H1 (cell line): ENCODE results near the gene MPLKIP. TPM values are rescaled to one million over a fixed set of nuclear protein-coding genes. Genes with fewer than 3 reads are reported as not detected.

ENCODE experiments used
- CTCF ChIA-PET: fragments of 300-600 bp; sonication (Branson Sonifier 250); formaldehyde crosslinking; loops from one replicate; lab custom pipeline; 2021; ENCODE audit not compliant: partially characterized antibody; lab: Charles Lee
- POLR2A ChIA-PET: fragments of 300-600 bp; sonication (Branson Sonifier 250); formaldehyde crosslinking; loops from one replicate; lab custom pipeline; 2021; ENCODE audit warnings: inconsistent platforms; ENCODE audit not compliant: partially characterized antibody; lab: Charles Lee
- DNase-seq, 2 experiments: peaks; one replicate each; pipeline versions ENCODE4 v3.0.0 to v3.0.0-alpha.2; 2010 to 2022; ENCODE audit warnings: low spot score in 2 of 2, low read depth in 1 of 2, mixed read lengths in 1 of 2
- FAIRE-seq: peaks from 2 replicates; lab custom pipeline; 2011; peaks lifted over from hg19 to GRCh38; lab: Jason Lieb, UNC
- H2AFZ ChIP-seq: 2 replicates; pipeline ENCODE4 v1.8.1; 2012; ENCODE audit warnings: low read length, inconsistent platforms
- H2AK5ac ChIP-seq: 2 replicates; pipeline ENCODE4 v1.6.1; 2013; ENCODE audit warnings: low read depth, low read length
- H2BK120ac ChIP-seq: replicated peaks from 2 replicates; pipeline ENCODE3; 2013; ENCODE audit warnings: low read depth, low read length, inconsistent platforms
- H2BK12ac ChIP-seq: 2 replicates; pipeline ENCODE4 v1.6.1; 2013; ENCODE audit warnings: low read depth, low read length
- H2BK15ac ChIP-seq: 2 replicates; pipeline ENCODE4 v1.6.1; 2013; ENCODE audit warnings: low read length
- H2BK20ac ChIP-seq: 2 replicates; pipeline ENCODE4 v1.6.1; 2013; ENCODE audit warnings: low read length
- H2BK5ac ChIP-seq: 2 replicates; pipeline ENCODE4 v1.6.1; 2013; ENCODE audit warnings: low read depth, low read length
- H3K14ac ChIP-seq: 2 replicates; pipeline ENCODE4 v1.6.1; 2013; ENCODE audit warnings: inconsistent platforms; ENCODE audit not compliant: insufficient read length
- H3K18ac ChIP-seq: 2 replicates; pipeline ENCODE4 v1.6.1; 2013; ENCODE audit warnings: low read length; ENCODE audit errors: extremely low read depth
- H3K23ac ChIP-seq: 2 replicates; pipeline ENCODE4 v1.6.1; 2013; ENCODE audit warnings: inconsistent platforms; ENCODE audit not compliant: insufficient read length
- H3K23me2 ChIP-seq: 2 replicates; pipeline ENCODE4 v1.6.1; 2013; ENCODE audit warnings: low read depth, low read length
- H3K27ac ChIP-seq: 2 replicates; pipeline ENCODE4 v1.6.1; 2011; ENCODE audit warnings: low read depth, low read length, inconsistent platforms
- H3K27me3 ChIP-seq, 4 experiments: replicated peaks in 1 of 4; 1 replicate in 1 of 4; 2 replicates in 3 of 4; pipeline versions ENCODE4 v1.6.1 to v1.8.1; 2011 to 2013; ENCODE audit warnings: low read length in 3 of 4, mild to moderate bottlenecking in 3 of 4, inconsistent platforms in 2 of 4, mixed read lengths in 2 of 4, moderate library complexity in 1 of 4; ENCODE audit not compliant: control insufficient read depth in 3 of 4, insufficient read depth in 3 of 4; ENCODE audit errors: extremely low read depth in 1 of 4
- H3K36me3 ChIP-seq, 4 experiments: 2 replicates each; pipeline versions ENCODE4 v1.6.1 to v1.8.1; 2011 to 2013; ENCODE audit warnings: mild to moderate bottlenecking in 4 of 4, low read length in 3 of 4, moderate library complexity in 2 of 4, control low read depth in 1 of 4, inconsistent platforms in 1 of 4; ENCODE audit not compliant: insufficient read depth in 4 of 4, control insufficient read depth in 2 of 4
- H3K4ac ChIP-seq: replicated peaks from 2 replicates; pipeline ENCODE3; 2013; ENCODE audit warnings: low read length, low read depth, mixed read lengths, inconsistent platforms; ENCODE audit not compliant: insufficient read length
- H3K4me1 ChIP-seq, 4 experiments: replicated peaks in 1 of 4; 1 replicate in 1 of 4; 2 replicates in 3 of 4; pipeline versions ENCODE4 v1.6.1 to v1.8.1; 2011 to 2013; ENCODE audit warnings: low read length in 3 of 4, inconsistent platforms in 2 of 4, mixed read lengths in 1 of 4; ENCODE audit not compliant: insufficient read depth in 4 of 4, control insufficient read depth in 3 of 4
- H3K4me2 ChIP-seq, 2 experiments: 2 replicates each; pipeline versions ENCODE4 v1.6.1 to v1.8.1; 2011 to 2013; ENCODE audit warnings: low read depth in 2 of 2, low read length in 2 of 2, control low read depth in 1 of 2, inconsistent platforms in 1 of 2, mild to moderate bottlenecking in 1 of 2; ENCODE audit not compliant: insufficient read depth in 1 of 2
- H3K4me3 ChIP-seq, 4 experiments: fragments of 200-600, 300-600 bp in 1 of 4; sonication (generic), shearing (Covaris generic), sonication (Bioruptor Twin) in 1 of 4; 2 replicates each; pipeline versions ENCODE4 v1.5.1 to v1.8.1; 2011 to 2016; ENCODE audit warnings: low read length in 4 of 4, low read depth in 3 of 4, control low read depth in 2 of 4, inconsistent platforms in 2 of 4, mild to moderate bottlenecking in 2 of 4, mixed read lengths in 1 of 4, moderate library complexity in 1 of 4; ENCODE audit not compliant: insufficient read depth in 2 of 4; ENCODE audit errors: extremely low read depth in 1 of 4
- H3K56ac ChIP-seq: replicated peaks from 2 replicates; pipeline ENCODE3; 2013; ENCODE audit warnings: low read depth, mild to moderate bottlenecking, mixed read lengths, low read length, inconsistent platforms; ENCODE audit not compliant: insufficient read length
- H3K79me1 ChIP-seq: 2 replicates; pipeline ENCODE4 v1.6.1; 2013; ENCODE audit warnings: low read depth, low read length, control low read depth
- H3K79me2 ChIP-seq, 2 experiments: 2 replicates each; pipeline versions ENCODE4 v1.6.1 to v1.8.1; 2012 to 2013; ENCODE audit warnings: low read length in 2 of 2, mild to moderate bottlenecking in 2 of 2, inconsistent platforms in 1 of 2; ENCODE audit not compliant: insufficient read depth in 2 of 2, control insufficient read depth in 1 of 2
- H3K9ac ChIP-seq, 4 experiments: replicated peaks in 1 of 4; 1 replicate in 1 of 4; 2 replicates in 3 of 4; pipeline versions ENCODE4 v1.6.1 to v1.8.1; 2011 to 2013; ENCODE audit warnings: low read depth in 3 of 4, low read length in 3 of 4, control low read depth in 2 of 4, mild to moderate bottlenecking in 2 of 4, moderate library complexity in 2 of 4, inconsistent platforms in 1 of 4; ENCODE audit errors: extremely low read depth in 1 of 4
- H3K9me3 ChIP-seq, 2 experiments: 2 replicates each; pipeline versions ENCODE4 v1.6.1 to v1.8.1; 2012 to 2013; ENCODE audit warnings: mild to moderate bottlenecking in 2 of 2, moderate library complexity in 2 of 2, control low read depth in 1 of 2, inconsistent platforms in 1 of 2, low read depth in 1 of 2, low read length in 1 of 2, mixed read lengths in 1 of 2; ENCODE audit not compliant: insufficient read depth in 2 of 2
- H4K20me1 ChIP-seq, 2 experiments: replicated peaks in 1 of 2; 2 replicates each; pipeline versions ENCODE3 to v1.8.1; 2011 to 2013; ENCODE audit warnings: inconsistent platforms in 2 of 2, low read length in 2 of 2, mild to moderate bottlenecking in 1 of 2; ENCODE audit not compliant: insufficient read depth in 2 of 2, control insufficient read depth in 1 of 2
- H4K5ac ChIP-seq: 2 replicates; pipeline ENCODE4 v1.6.1; 2013; ENCODE audit warnings: low read length, low read depth, mixed read lengths, inconsistent platforms; ENCODE audit not compliant: insufficient read length
- H4K8ac ChIP-seq: 2 replicates; pipeline ENCODE4 v1.8.0; 2013; ENCODE audit warnings: mild to moderate bottlenecking, moderate library complexity, low read length, inconsistent platforms; ENCODE audit not compliant: insufficient read depth; ENCODE audit errors: extremely low read depth
- H4K91ac ChIP-seq: replicated peaks from 2 replicates; pipeline ENCODE3; 2013; ENCODE audit warnings: low read length, mixed read lengths, inconsistent platforms; ENCODE audit not compliant: insufficient read length
- SIRT6 ChIP-seq: IDR thresholded peaks from one replicate; pipeline ENCODE4 v1.7.1; 2012; ENCODE audit warnings: low read length, inconsistent platforms
- SIX5 ChIP-seq: IDR thresholded peaks from 2 replicates; pipeline ENCODE4 v1.6.1; 2011; ENCODE audit warnings: mild to moderate bottlenecking, low read depth, low read length
- YY1 ChIP-seq: IDR thresholded peaks from 2 replicates; pipeline ENCODE4 v1.6.1; 2011; ENCODE audit warnings: low read depth, mild to moderate bottlenecking, low read length
- ZNF274 ChIP-seq: IDR thresholded peaks from 2 replicates; pipeline ENCODE4 v1.7.0; 2012; ENCODE audit warnings: low read length, borderline replicate concordance; ENCODE audit errors: extremely low read depth
- WGBS, 2 experiments: shearing (Covaris generic) in 1 of 2; methylation state at CpG; one replicate each; pipeline versions ENCODE4 v1.1.6 to v1.1.7; 2013 to 2015; ENCODE audit warnings: low lambda C conversion rate in 2 of 2, mixed read lengths in 2 of 2, inconsistent platforms in 1 of 2, low coverage in 1 of 2, missing lambda C conversion rate in 1 of 2; ENCODE audit not compliant: insufficient replicate concordance in 2 of 2, insufficient coverage in 1 of 2, insufficient read length in 1 of 2; ENCODE audit errors: extremely low coverage in 1 of 2, missing lambda C conversion rate in 1 of 2; 5-methylcytosine and 5-hydroxymethylcytosine counted together
- polyA plus RNA-seq, 7 experiments: library from polyadenylated mRNA; depleted of rRNA in 3 of 7; stranded (reverse) in 5 of 7; unstranded in 2 of 7; fragments of >200 nt in 5 of 7; fragments of 200-250 nt in 2 of 7; gene quantifications; 1 replicate in 5 of 7; 2 replicates in 1 of 7; 4 replicates in 1 of 7; pipeline versions ENCODE4 v1.2.1 to v1.2.3, GENCODE V29; 2011 to 2013; ENCODE audit warnings: missing spikeins in 2 of 7, mixed read lengths in 2 of 7
- total RNA-seq: library from RNA; stranded (reverse); fragmentation: NEBNext Ultra II Directional; extraction: Animal tissue kit (Norgen Biotek cat#: 25700); gene quantifications from 2 replicates; pipeline ENCODE4 v1.2.1, GENCODE V29; 2021
- TF ChIP-seq, protein P1 (sequence below): IDR thresholded peaks from 2 replicates; pipeline ENCODE4 v1.6.1; 2012; ENCODE audit warnings: inconsistent platforms

Gene MPLKIP
- total and polyA plus RNA-seq, 2 of the 8 experiments (the other 6 are each of a cell fraction or from before 2014, with no cell fraction given) = 57.2 to 73.4 TPM

DNA sequence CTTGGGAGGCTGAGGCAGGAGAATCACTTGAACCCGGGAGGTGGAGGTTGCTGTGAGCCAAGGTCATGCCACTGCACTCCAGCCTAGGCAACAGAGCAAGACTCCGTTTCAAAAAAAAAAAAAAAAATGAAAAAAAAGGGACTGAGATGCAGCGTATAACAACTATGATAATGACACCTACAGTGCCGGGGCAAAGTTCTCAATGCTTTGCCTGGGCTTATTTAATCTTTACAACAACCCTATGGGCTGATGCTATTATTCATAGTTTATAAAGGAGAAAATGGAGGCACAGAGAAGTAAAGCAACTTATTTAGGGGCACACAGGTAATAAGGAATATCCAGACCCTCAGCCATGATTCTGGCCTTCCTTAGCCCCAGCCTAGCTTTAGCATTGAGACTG is 48.0 kb upstream of the MPLKIP start:
- FAIRE-seq (no peak), DNase-seq (no peak)
- no peak overlapping the region for H3K4me2 ChIP-seq
- no peak overlapping the region for H3K9ac ChIP-seq
- no peaks in the 10 kb centered on the region for H3K79me1 ChIP-seq
- ChIA-PET CTCF (no interaction called here), POLR2A (no interaction called here)
- H3K36me3 ChIP-seq = no peaks in the 10 kb centered on the region
- H3K27me3 ChIP-seq = no peaks in the 10 kb centered on the region
- H3K23me2 ChIP-seq = no peaks in the 10 kb centered on the region
- H3K18ac ChIP-seq = no peak overlapping the region
- no peak overlapping the region for H3K56ac ChIP-seq
- no peak overlapping the region for H2AK5ac ChIP-seq
- no peak overlapping the region for H2BK120ac ChIP-seq
- no peak overlapping the region for H4K5ac ChIP-seq
- TF ChIP-seq YY1 (no peak), SIRT6 (no peak), ZNF274 (no peak), SIX5 (no peak)
- TF ChIP-seq, protein P1, sequence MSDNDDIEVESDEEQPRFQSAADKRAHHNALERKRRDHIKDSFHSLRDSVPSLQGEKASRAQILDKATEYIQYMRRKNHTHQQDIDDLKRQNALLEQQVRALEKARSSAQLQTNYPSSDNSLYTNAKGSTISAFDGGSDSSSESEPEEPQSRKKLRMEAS = no peak
- H3K79me2 ChIP-seq = no peaks in the 10 kb centered on the region
- H2BK20ac ChIP-seq = no peak overlapping the region
- no peak overlapping the region for H2BK15ac ChIP-seq
- H4K20me1 ChIP-seq = no peaks in the 10 kb centered on the region
- H3K27ac ChIP-seq = no peak overlapping the region
- H3K4ac ChIP-seq = no peak overlapping the region
- H3K23ac ChIP-seq = no peak overlapping the region
- no peak overlapping the region for H4K91ac ChIP-seq
- no peaks in the 10 kb centered on the region for H3K4me1 ChIP-seq
- no peak overlapping the region for H2AFZ ChIP-seq
- no peak overlapping the region for H2BK12ac ChIP-seq
- no peak overlapping the region for H3K14ac ChIP-seq
- no peak overlapping the region for H2BK5ac ChIP-seq
- 100% methylated on average over 3 of the region's 4 CpGs; no CpG with 5 or more reads in 1 of the 2 experiments for WGBS, 2 experiments
- H4K8ac ChIP-seq = no peak overlapping the region
- H3K9me3 ChIP-seq = no peaks in the 10 kb centered on the region
- H3K4me3 ChIP-seq = no peak overlapping the region
